Hepatocyte (in vitro differentiated cells): ENCODE measurements around the gene NTPCR. TPM values are rescaled to one million over a fixed set of nuclear protein-coding genes. Genes with fewer than 3 reads are reported as not detected.

Experiments
- DNase-seq: peaks from one replicate; pipeline ENCODE4 v3.0.0-alpha.2; 2016; ENCODE audit warnings: low spot score
- H2AFZ ChIP-seq: fragments of 200-600 bp; sonication (generic); 2 replicates; pipeline ENCODE4 v1.6.0; 2016; ENCODE audit warnings: antibody characterized with exemption, mild to moderate bottlenecking
- H3K27ac ChIP-seq: fragments of 200-600 bp; sonication (generic); 2 replicates; pipeline ENCODE4 v1.5.1; 2016; ENCODE audit warnings: mild to moderate bottlenecking
- H3K27me3 ChIP-seq: fragments of 200-600 bp; sonication (generic); 2 replicates; pipeline ENCODE4 v1.6.1; 2016
- H3K36me3 ChIP-seq: fragments of 200-600 bp; sonication (generic); replicated peaks from 2 replicates; pipeline ENCODE4 v1.5.1; 2016; ENCODE audit warnings: low read depth; ENCODE audit not compliant: insufficient read depth
- H3K4me1 ChIP-seq: fragments of 200-600 bp; sonication (generic); 2 replicates; pipeline ENCODE4 v1.5.1; 2016; ENCODE audit warnings: mild to moderate bottlenecking, moderate library complexity; ENCODE audit not compliant: insufficient read depth
- H3K4me2 ChIP-seq: fragments of 200-600 bp; sonication (generic); 2 replicates; pipeline ENCODE4 v1.6.0; 2016
- H3K4me3 ChIP-seq: fragments of 200-600 bp; sonication (generic); 2 replicates; pipeline ENCODE4 v1.5.1; 2016; ENCODE audit warnings: mild to moderate bottlenecking
- H3K79me2 ChIP-seq: fragments of 200-600 bp; sonication (generic); 2 replicates; pipeline ENCODE4 v1.6.0; 2017; ENCODE audit warnings: mild to moderate bottlenecking
- H3K9me2 ChIP-seq: fragments of 200-600 bp; sonication (generic); replicated peaks from 2 replicates; pipeline ENCODE4 v1.6.0; 2017; ENCODE audit warnings: mild to moderate bottlenecking; ENCODE audit not compliant: insufficient read depth
- H3K9me3 ChIP-seq: fragments of 200-600 bp; sonication (generic); 2 replicates; pipeline ENCODE4 v1.5.1; 2016; ENCODE audit warnings: low read depth, mild to moderate bottlenecking
- H4K20me1 ChIP-seq: fragments of 200-600 bp; sonication (generic); 2 replicates; pipeline ENCODE4 v1.6.0; 2016; ENCODE audit warnings: mild to moderate bottlenecking; ENCODE audit not compliant: insufficient read depth, poor library complexity, severe bottlenecking
- EZH2 ChIP-seq: fragments of 200-600 bp; sonication (generic); IDR thresholded peaks from 2 replicates; pipeline ENCODE4 v1.6.1; 2016; ENCODE audit warnings: antibody characterized with exemption, mild to moderate bottlenecking, borderline replicate concordance
- EZH2phosphoT487 ChIP-seq: fragments of 200-600 bp; sonication (generic); IDR thresholded peaks from one replicate; pipeline ENCODE4 v1.6.1; 2018; ENCODE audit warnings: antibody characterized with exemption, mild to moderate bottlenecking, low read depth, moderate library complexity; ENCODE audit not compliant: unreplicated experiment, severe bottlenecking
- WGBS: methylation state at CpG from one replicate; pipeline ENCODE4 v1.1.6; 2016; ENCODE audit warnings: low lambda C conversion rate; ENCODE audit errors: missing lambda C conversion rate; 5-methylcytosine and 5-hydroxymethylcytosine counted together
- polyA plus RNA-seq: library from polyadenylated mRNA; unstranded; fragments of >200 nt; fragmentation: Nextera tagmentation; extraction: Ambion mirVana; gene quantifications from 2 replicates; pipeline ENCODE4 v1.2.1, GENCODE V29; 2016
- total RNA-seq: library from RNA; depleted of rRNA; stranded (reverse); fragments of >200 nt; gene quantifications from 2 replicates; pipeline ENCODE4 v1.2.3, GENCODE V29; 2014
- TF ChIP-seq, protein P1 (sequence below): fragments of 200-600 bp; sonication (generic); IDR thresholded peaks from 2 replicates; pipeline ENCODE4 v1.5.1; 2016; ENCODE audit warnings: antibody characterized with exemption, mild to moderate bottlenecking; ENCODE audit not compliant: poor library complexity

NTPCR gene
- total and polyA plus RNA-seq, 2 experiments from 2014 or later = 32.1 to 52.9 TPM

DNA sequence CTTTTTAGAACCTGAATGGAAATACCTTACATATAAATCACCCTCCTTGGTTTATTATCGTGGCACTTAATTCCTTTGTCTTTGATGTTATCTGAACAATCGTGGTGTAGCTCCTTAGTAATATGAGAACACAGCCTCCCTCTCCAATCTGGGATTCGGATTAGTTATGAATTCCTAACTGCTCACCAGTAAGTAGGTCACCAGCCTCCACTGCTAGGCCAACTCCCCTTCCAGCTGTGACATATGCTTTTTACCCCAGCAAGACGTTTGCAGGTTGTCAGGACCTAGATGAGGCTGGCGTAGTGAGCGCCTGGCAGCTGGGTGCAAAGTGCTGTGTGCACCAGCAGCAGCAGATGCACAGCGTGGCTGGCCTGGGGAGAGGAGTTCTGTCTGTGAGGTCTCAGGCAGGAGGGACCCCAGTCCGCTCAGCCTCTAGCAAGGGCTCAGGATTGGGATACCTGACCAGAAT lies 38.2 kb downstream of the NTPCR start:
- Histone ChIP-seq H3K4me1 (no peaks in the 10 kb centered on the region), H3K79me2 (no peaks in the 10 kb centered on the region), H4K20me1 (no peaks in the 10 kb centered on the region), H3K27ac (no peak overlapping the region), H3K27me3 (no peaks in the 10 kb centered on the region), H3K4me3 (no peak overlapping the region), H3K4me2 (no peak overlapping the region), H3K9me3 (no peaks in the 10 kb centered on the region), H3K9me2 (no peaks in the 10 kb centered on the region), H2AFZ (no peak overlapping the region), H3K36me3 (no peaks in the 10 kb centered on the region)
- TF ChIP-seq EZH2 (no peak), EZH2phosphoT487 (no peak)
- TF ChIP-seq, protein P1, sequence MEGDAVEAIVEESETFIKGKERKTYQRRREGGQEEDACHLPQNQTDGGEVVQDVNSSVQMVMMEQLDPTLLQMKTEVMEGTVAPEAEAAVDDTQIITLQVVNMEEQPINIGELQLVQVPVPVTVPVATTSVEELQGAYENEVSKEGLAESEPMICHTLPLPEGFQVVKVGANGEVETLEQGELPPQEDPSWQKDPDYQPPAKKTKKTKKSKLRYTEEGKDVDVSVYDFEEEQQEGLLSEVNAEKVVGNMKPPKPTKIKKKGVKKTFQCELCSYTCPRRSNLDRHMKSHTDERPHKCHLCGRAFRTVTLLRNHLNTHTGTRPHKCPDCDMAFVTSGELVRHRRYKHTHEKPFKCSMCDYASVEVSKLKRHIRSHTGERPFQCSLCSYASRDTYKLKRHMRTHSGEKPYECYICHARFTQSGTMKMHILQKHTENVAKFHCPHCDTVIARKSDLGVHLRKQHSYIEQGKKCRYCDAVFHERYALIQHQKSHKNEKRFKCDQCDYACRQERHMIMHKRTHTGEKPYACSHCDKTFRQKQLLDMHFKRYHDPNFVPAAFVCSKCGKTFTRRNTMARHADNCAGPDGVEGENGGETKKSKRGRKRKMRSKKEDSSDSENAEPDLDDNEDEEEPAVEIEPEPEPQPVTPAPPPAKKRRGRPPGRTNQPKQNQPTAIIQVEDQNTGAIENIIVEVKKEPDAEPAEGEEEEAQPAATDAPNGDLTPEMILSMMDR = no peak
- no peak for DNase-seq
- WGBS = 61% methylated on average over 8 of the region's 8 CpGs

DNA sequence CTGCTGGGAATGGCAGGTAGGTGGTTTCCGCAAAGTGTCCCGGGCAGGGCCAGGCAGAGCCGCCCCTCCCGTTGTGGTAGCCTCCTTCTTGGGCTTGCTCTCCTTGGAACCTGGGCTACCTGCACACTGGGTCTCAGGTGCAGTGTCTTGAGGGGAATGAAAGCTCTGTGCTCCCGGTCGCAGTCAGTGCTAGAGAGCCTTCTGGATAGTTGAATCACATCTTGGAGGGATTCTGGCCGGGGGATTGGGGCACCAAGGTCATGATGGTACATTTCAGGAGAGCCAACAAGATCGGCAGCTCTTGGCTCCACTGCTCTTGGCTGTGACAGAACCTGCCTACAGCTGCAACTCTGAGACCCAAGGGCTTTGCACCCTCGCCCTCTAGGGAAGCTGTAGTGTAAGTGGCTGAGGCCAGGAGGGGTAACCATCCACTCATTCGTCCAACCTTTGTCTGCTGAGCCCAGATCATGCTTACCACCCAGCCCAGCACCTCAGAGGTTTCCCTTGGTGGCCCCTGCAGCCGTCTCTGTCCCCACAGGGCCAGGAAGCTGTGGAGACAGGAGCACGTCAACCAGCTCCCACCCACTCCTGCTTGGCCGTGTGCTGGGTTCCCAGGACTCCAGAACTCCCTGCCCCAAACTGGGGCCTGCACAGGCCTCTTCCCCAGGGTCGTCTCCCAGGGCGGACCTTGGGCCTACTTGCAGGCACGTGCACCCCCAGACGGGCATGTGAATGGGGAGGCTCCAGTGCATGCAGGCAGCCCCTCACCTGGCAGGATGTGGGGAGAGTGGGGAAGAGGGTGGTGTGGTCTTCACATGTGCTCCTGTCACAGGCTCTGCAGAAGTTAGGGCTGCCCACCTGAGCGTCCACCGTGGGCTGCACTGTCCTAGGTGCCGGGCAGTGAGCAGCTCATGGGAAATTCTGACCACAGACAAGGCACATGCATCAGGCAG lies 40.0 kb downstream of the NTPCR start:
- no peak for DNase-seq
- Histone ChIP-seq H3K9me3 (no peaks in the 10 kb centered on the region), H3K36me3 (no peaks in the 10 kb centered on the region), H3K27me3 (no peaks in the 10 kb centered on the region), H3K79me2 (no peaks in the 10 kb centered on the region), H2AFZ (no peak overlapping the region), H3K27ac (no peak overlapping the region), H4K20me1 (no peaks in the 10 kb centered on the region), H3K9me2 (no peaks in the 10 kb centered on the region), H3K4me2 (no peak overlapping the region), H3K4me1 (no peaks in the 10 kb centered on the region), H3K4me3 (no peak overlapping the region)
- TF ChIP-seq EZH2 (no peak), EZH2phosphoT487 (no peak)
- TF ChIP-seq, protein P1 = no peak
- 97% methylated on average over 20 of the region's 20 CpGs for WGBS

DNA sequence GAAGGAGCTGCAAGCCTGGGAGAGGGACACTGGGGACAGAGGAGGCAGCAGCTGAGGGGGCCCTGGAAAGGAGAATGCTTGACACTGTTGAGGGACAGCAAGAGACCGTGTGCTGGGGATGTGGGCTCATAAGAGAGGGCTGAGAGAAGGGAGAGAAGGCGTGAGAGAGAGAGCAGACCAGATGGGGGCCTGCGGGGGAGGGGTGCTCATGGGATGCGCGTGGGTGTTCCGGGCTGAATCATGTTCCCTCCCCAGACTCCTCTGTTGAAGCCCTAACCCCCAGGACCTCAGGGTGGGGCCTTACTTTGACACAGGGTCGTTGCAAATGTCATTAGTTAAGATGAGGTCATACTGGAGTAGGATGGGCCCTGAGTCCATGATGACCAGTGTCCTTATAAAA lies 40.8 kb downstream of the NTPCR start:
- Histone ChIP-seq H3K4me2 (no peak overlapping the region), H3K9me3 (no peaks in the 10 kb centered on the region), H3K27ac (no peak overlapping the region), H3K79me2 (no peaks in the 10 kb centered on the region), H3K36me3 (no peaks in the 10 kb centered on the region), H2AFZ (no peak overlapping the region), H3K4me3 (no peak overlapping the region), H3K9me2 (no peaks in the 10 kb centered on the region), H3K27me3 (no peaks in the 10 kb centered on the region), H4K20me1 (no peaks in the 10 kb centered on the region), H3K4me1 (no peaks in the 10 kb centered on the region)
- TF ChIP-seq, protein P1 = no peak
- TF ChIP-seq EZH2 = no peak
- no peak for DNase-seq
- 88% methylated on average over 7 of the region's 7 CpGs for WGBS
